Esophagus squamous epithelium (tissue), 5 donors: ENCODE measurements around the gene PRR4. TPM values are rescaled to one million over a fixed set of nuclear protein-coding genes. Genes with fewer than 3 reads are reported as not detected.

Source experiments
- DNase-seq: peaks from one replicate; lab custom pipeline; 2025; lab: John Stamatoyannopoulos, UW
- H3K27ac ChIP-seq, 4 donors: fragments of 200-600 bp; sonication (generic); one replicate each; pipeline ENCODE4 v1.5.1; 2016 to 2019; ENCODE audit warnings: mild to moderate bottlenecking in 1 of 4
- H3K27me3 ChIP-seq, 4 donors: fragments of 200-600 bp; sonication (generic); 1 replicate in 3 of 4; 2 replicates in 1 of 4; pipeline versions ENCODE4 v1.5.1 to v1.6.0; 2017 to 2021; ENCODE audit warnings: antibody characterized with exemption in 1 of 4
- H3K36me3 ChIP-seq, 3 donors: fragments of 200-600 bp; sonication (generic); one replicate each; pipeline ENCODE4 v1.5.1; 2016 to 2019
- H3K4me1 ChIP-seq, 3 donors: fragments of 200-600 bp; sonication (generic); one replicate each; pipeline ENCODE4 v1.5.1; 2017 to 2019
- H3K4me3 ChIP-seq, 4 donors: fragments of 200-600 bp; sonication (generic); 1 replicate in 3 of 4; 2 replicates in 1 of 4; pipeline ENCODE4 v1.5.1; 2016 to 2019; ENCODE audit warnings: mild to moderate bottlenecking in 2 of 4, moderate library complexity in 1 of 4
- H3K9me3 ChIP-seq, 3 donors: fragments of 200-600 bp; sonication (generic); one replicate each; pipeline ENCODE4 v1.5.1; 2016 to 2019
- POLR2A ChIP-seq, 4 donors: fragments of 450-650 bp; IDR thresholded peaks; one replicate each; pipeline ENCODE4 v1.6.1; 2017; ENCODE audit warnings: antibody characterized with exemption in 4 of 4, mild to moderate bottlenecking in 4 of 4, moderate library complexity in 3 of 4
- WGBS, 2 donors: methylation state at CpG; one replicate each; pipeline ENCODE4 v1.1.5; 2018; 5-methylcytosine and 5-hydroxymethylcytosine counted together
- intact Hi-C: fragments of 100-400 bp; cut with DNase I; formaldehyde crosslinking; loops from one replicate; pipeline ENCODE4 v1.15.0; 2022
- total RNA-seq, 4 donors: library from RNA; depleted of rRNA; stranded (reverse); fragments of >200 nt; gene quantifications; one replicate each; pipeline ENCODE4 v1.1.0, GENCODE V29; 2016
- TF ChIP-seq, protein P1 (sequence below), 6 experiments: fragments of 450-650 bp in 4 of 6; fragments of 200-600 bp in 2 of 6; sonication (generic) in 2 of 6; IDR thresholded peaks; one replicate each; pipeline ENCODE4 v1.5.1; 2016 to 2019; ENCODE audit warnings: antibody characterized with exemption in 6 of 6, mild to moderate bottlenecking in 4 of 6, moderate library complexity in 4 of 6
- donor health status: DM: yes; HTN: yes; CAD: no.

The PRR4 gene
- total RNA-seq, 4 donors from 2014 or later: 0.76 to 159 (median 1.4) TPM; not detected in 1

GRCh38 chr12:10829994-10830393, 19.3 kb downstream of the PRR4 start:
- Histone ChIP-seq H3K9me3 (no peaks in the 10 kb centered on the region), H3K27me3 (no peaks in the 10 kb centered on the region), H3K36me3 (no peaks in the 10 kb centered on the region), H3K4me1 (no peaks in the 10 kb centered on the region), H3K4me3 (no peak overlapping the region), H3K27ac (no peak overlapping the region)
- WGBS, 2 donors: 88 to 91% methylated on average over 1 of the region's 1 CpG
- no peak for DNase-seq
- TF ChIP-seq, protein P1, sequence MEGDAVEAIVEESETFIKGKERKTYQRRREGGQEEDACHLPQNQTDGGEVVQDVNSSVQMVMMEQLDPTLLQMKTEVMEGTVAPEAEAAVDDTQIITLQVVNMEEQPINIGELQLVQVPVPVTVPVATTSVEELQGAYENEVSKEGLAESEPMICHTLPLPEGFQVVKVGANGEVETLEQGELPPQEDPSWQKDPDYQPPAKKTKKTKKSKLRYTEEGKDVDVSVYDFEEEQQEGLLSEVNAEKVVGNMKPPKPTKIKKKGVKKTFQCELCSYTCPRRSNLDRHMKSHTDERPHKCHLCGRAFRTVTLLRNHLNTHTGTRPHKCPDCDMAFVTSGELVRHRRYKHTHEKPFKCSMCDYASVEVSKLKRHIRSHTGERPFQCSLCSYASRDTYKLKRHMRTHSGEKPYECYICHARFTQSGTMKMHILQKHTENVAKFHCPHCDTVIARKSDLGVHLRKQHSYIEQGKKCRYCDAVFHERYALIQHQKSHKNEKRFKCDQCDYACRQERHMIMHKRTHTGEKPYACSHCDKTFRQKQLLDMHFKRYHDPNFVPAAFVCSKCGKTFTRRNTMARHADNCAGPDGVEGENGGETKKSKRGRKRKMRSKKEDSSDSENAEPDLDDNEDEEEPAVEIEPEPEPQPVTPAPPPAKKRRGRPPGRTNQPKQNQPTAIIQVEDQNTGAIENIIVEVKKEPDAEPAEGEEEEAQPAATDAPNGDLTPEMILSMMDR (IDR thresholded peaks at IDR 0.05): no peak
- TF ChIP-seq POLR2A (IDR thresholded peaks at IDR 0.05): no peak
- intact Hi-C loops: no loop called here

GRCh38 chr12:10826258-10826657, 23.0 kb downstream of the PRR4 start, which contains the start of gene TAS2R10:
Gene TAS2R10, minus strand, starts transcription at chr12:10826358. Its CDS starts 89 bp downstream, at chr12:10826269.
- TF ChIP-seq, protein P1 (IDR thresholded peaks at IDR 0.05): no peak
- TF ChIP-seq POLR2A (IDR thresholded peaks at IDR 0.05): no peak
- no peak for DNase-seq
- WGBS, 2 donors: 86 to 87% methylated on average over 3 of the region's 3 CpGs

DNA sequence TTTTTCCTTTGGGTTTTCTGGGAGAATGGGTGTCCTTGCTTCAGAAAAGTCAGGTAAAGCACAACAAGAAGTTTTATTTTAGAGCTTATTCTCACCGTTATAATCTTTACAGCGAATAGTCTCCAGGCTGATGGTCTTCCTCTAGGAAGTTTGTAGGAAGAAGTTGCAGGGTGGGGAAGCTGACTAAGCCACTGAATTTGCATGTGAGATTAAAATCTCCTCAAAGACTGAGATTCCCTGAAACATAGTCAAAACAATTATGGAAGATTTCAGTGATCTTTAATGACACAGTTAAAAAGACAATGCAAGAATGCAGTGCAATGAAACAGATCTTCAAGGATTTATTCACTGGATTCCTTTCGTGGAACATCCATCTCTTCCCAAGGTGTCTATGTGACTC, 24.3 kb downstream of the PRR4 start:
- TF ChIP-seq, protein P1 (IDR thresholded peaks at IDR 0.05): no peak
- TF ChIP-seq POLR2A (IDR thresholded peaks at IDR 0.05): no peak
- no peak for DNase-seq
- no peaks in the 10 kb centered on the region for H3K9me3 ChIP-seq

More at GRCh38 chr12:10826258-10826657, 23.0 kb downstream of the PRR4 start, which contains the start of gene TAS2R10:
- Histone ChIP-seq H3K36me3 (no peaks in the 10 kb centered on the region), H3K9me3 (no peaks in the 10 kb centered on the region), H3K4me1 (no peaks in the 10 kb centered on the region), H3K4me3 (no peak within 1 kb of the TSS), H3K27me3 (no peaks in the 10 kb centered on the region), H3K27ac (no peak within 1 kb of the TSS)
- intact Hi-C loops: no loop called here

DNA sequence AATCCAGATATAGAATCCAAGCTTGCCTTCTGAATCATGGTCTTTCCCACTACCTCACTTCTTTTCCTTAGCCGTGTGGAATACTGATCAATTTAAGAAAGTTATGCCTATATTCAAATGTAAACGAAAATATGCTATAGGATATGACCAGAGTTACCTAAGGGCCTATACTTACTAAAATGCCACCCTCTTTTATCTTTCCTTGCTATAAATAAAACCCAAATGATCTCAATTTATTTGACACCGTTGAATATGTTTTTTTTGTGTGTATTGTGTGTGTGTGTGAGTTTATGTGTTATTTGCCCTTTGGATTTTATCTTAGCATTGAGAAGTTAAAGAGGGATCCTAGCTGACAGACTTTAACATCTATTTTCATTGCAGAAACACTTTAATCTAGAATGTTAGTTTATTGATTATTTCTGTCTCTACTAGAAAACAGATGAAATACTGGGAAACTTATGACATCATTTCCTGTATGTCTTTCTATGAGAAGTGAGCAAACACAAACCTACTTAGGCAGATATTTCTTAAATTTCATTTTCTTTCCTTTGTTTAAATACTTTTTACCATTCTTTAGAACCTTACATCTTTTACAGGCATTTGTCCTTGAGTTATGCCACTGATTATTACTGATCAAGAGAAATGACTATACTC, 37.3 kb downstream of the PRR4 start:
- Histone ChIP-seq H3K27ac (no peak overlapping the region), H3K27me3 (no peaks in the 10 kb centered on the region), H3K36me3 (no peaks in the 10 kb centered on the region), H3K9me3 (no peaks in the 10 kb centered on the region), H3K4me1 (no peaks in the 10 kb centered on the region), H3K4me3 (no peak overlapping the region)
- TF ChIP-seq POLR2A (IDR thresholded peaks at IDR 0.05): no peak
- TF ChIP-seq, protein P1 (IDR thresholded peaks at IDR 0.05): no peak
- DNase-seq: no peak
- 64 to 76% methylated on average over 3 of the region's 3 CpGs for WGBS, 2 donors
- intact Hi-C loops: no loop called here

More for the DNA sequence above, 24.3 kb downstream of the PRR4 start:
- no peak overlapping the region for H3K27ac ChIP-seq
- intact Hi-C loops: no loop called here
- no peaks in the 10 kb centered on the region for H3K36me3 ChIP-seq
- H3K27me3 ChIP-seq: no peaks in the 10 kb centered on the region
- H3K4me1 ChIP-seq: no peaks in the 10 kb centered on the region
- WGBS, 2 donors: 77 to 90% methylated on average over 3 of the region's 3 CpGs
- no peak overlapping the region for H3K4me3 ChIP-seq

DNA sequence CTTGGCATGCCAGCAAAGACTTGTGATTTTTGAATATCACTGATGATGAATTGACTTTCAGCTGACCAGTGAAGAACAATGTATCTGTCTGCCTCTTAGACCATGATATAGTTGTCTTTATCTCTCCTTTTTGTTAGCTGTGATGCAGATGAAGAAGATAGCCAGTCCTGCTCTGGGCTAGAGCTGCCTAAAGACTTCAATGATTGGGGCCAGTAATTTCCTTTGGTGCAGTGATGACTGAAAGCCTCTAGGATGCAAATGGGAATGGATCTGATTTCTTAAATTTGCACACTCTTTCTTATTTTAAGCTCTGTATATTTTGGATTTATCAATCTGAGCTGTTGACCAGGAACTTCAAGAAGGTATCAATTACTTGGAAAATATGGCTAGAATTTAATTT, 39.2 kb downstream of the PRR4 start, which contains the start of gene TAS2R9:
TSS of gene TAS2R9 (minus strand) at position 101 of the 400 bp plus-strand sequence. CDS start at position 8, 93 bp downstream.
- Histone ChIP-seq H3K36me3 (no peaks in the 10 kb centered on the region), H3K27ac (no peak within 1 kb of the TSS), H3K9me3 (no peaks in the 10 kb centered on the region), H3K4me1 (no peaks in the 10 kb centered on the region), H3K4me3 (no peak within 1 kb of the TSS), H3K27me3 (no peaks in the 10 kb centered on the region)
- intact Hi-C loops: no loop called here
- no peak for DNase-seq
- TF ChIP-seq, protein P1 (IDR thresholded peaks at IDR 0.05): no peak
- no peak for TF ChIP-seq POLR2A (IDR thresholded peaks at IDR 0.05)
